ENCODE results near the gene HVCN1. TPM values are rescaled to one million over a fixed set of nuclear protein-coding genes. Genes with fewer than 3 reads are reported as not detected.
A peak's percentile ranks its signal among the peaks of the same experiment; 100 is the strongest.
"Not testable (repeated sequence)": the region's sequence is repeated elsewhere in the genome, so short reads cannot be mapped to it uniquely, and the experiment has no call there.

Gene HVCN1, protein sequence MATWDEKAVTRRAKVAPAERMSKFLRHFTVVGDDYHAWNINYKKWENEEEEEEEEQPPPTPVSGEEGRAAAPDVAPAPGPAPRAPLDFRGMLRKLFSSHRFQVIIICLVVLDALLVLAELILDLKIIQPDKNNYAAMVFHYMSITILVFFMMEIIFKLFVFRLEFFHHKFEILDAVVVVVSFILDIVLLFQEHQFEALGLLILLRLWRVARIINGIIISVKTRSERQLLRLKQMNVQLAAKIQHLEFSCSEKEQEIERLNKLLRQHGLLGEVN
- 1 to 10 TPM; 3.9 to 4.1 TPM for total RNA-seq
- 17.5 TPM for polyA plus RNA-seq (2013, experiment 1 of 2)
- 13.9 TPM for polyA plus RNA-seq (2013, experiment 2 of 2)
- total RNA-seq, result 0.85 to 35.0 (median 5.9) reads per million in 172 experiments

- Histone ChIP-seq H3K27ac (ENCODE audit: low read depth in 1 of 2, low read length in 2 of 2) (peak within 1 kb of the TSS; percentile 44 to 50), H3K36me3 (ENCODE audit: insufficient read depth, low read length) (peaks cover 3% of the 10 kb centered on the region), H3K9me3 (ENCODE audit: control insufficient read depth in 1 of 2, insufficient read depth in 1 of 2, low read length in 2 of 2) (no peaks in the 10 kb centered on the region), H3K4me1 (ENCODE audit: insufficient read depth, low read length) (peaks cover 32% of the 10 kb centered on the region), H3K4me3 (ENCODE audit: low read length) (peak within 1 kb of the TSS; percentile 76), H3K27me3 (ENCODE audit: control insufficient read depth in 1 of 2, insufficient read depth in 2 of 2, low read length in 2 of 2) (no peaks in the 10 kb centered on the region)
- Mint-ChIP-seq H3K36me3 (ENCODE audit: low read depth) (peaks cover 39% of the 10 kb centered on the region), H3K27me3 (no peaks in the 10 kb centered on the region), H3K4me1 (ENCODE audit: low read depth) (peaks cover 57% of the 10 kb centered on the region), H3K4me3 (peak within 1 kb of the TSS; percentile 90), H3K9me3 (no peaks in the 10 kb centered on the region), H3K27ac (peak within 1 kb of the TSS; percentile 74)
- TF ChIP-seq, protein P1, sequence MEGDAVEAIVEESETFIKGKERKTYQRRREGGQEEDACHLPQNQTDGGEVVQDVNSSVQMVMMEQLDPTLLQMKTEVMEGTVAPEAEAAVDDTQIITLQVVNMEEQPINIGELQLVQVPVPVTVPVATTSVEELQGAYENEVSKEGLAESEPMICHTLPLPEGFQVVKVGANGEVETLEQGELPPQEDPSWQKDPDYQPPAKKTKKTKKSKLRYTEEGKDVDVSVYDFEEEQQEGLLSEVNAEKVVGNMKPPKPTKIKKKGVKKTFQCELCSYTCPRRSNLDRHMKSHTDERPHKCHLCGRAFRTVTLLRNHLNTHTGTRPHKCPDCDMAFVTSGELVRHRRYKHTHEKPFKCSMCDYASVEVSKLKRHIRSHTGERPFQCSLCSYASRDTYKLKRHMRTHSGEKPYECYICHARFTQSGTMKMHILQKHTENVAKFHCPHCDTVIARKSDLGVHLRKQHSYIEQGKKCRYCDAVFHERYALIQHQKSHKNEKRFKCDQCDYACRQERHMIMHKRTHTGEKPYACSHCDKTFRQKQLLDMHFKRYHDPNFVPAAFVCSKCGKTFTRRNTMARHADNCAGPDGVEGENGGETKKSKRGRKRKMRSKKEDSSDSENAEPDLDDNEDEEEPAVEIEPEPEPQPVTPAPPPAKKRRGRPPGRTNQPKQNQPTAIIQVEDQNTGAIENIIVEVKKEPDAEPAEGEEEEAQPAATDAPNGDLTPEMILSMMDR (IDR thresholded peaks at IDR 0.05), result no peak
- ChIA-PET POLR2A (interaction anchor here (0.9 to 1.5 kb wide), 4 partner anchors 11 to 239 kb away, joined by 3 to 10 read pairs (median 4); partner anchors contain the start of genes ARPC3, FAM216A and GPN3), CTCF (interaction anchor here (1.8 kb wide), 1 partner anchor 239 kb away, joined by 4 read pairs; the partner anchor contains the start of gene ARPC3)
- intact Hi-C loops (cut with DNase I, micrococcal nuclease), result no loop called here
- peak in 11 of 14 experiments; percentile 14 to 63 (median 36) for DNase-seq
- ATAC-seq (ENCODE audit: poor library complexity), result peak; percentile 56
Measured at GRCh38 chr12:110688446-110689280, at the start of gene HVCN1. TSS of gene HVCN1 (minus strand) at chr12:110689115. CDS start at chr12:110683245, 5,870 bp downstream.

DNA sequence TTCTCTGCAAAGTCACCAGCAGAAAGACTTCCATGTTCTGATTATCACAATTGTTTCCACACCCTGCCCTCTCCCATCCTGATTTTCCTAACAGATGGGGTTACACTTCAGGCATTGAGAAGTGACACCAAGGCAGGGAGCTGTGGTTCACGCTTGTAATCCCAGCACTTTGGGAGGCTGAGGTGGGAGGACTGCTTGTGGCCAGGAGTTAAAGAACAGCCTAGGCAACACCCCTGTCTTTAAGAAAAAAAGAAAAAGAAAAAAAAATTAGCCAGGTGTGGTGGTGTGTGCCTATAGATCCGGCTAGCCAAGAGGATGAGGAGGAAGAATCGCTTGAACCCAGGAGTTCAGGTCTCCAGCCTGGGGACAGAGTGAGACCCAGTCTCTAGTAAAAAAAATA lies 48.6 kb upstream of the HVCN1 start:
- Mint-ChIP-seq H3K36me3 (ENCODE audit: low read depth) (peaks cover 65% of the 10 kb centered on the region), H3K27ac (peak overlapping the region; percentile 98), H3K9me3 (no peaks in the 10 kb centered on the region), H3K4me1 (ENCODE audit: low read depth) (peaks cover 85% of the 10 kb centered on the region), H3K27me3 (no peaks in the 10 kb centered on the region), H3K4me3 (peak overlapping the region; percentile 89)
- no peak for ATAC-seq (ENCODE audit: poor library complexity)
- intact Hi-C loops (cut with DNase I, micrococcal nuclease), result loop anchor here (5.0 to 10.0 kb wide), 3 partner anchors 87 to 235 kb away; partner anchors contain the start of genes RAD9B (in 1 of the 2) and VPS29 (in 1 of the 2)
- POLR2A ChIA-PET, result no interaction called here
- no peak for DNase-seq
- TF ChIP-seq, protein P1 (IDR thresholded peaks at IDR 0.05), result no peak
- Histone ChIP-seq H3K4me3 (ENCODE audit: low read length) (no peak overlapping the region), H3K4me1 (ENCODE audit: insufficient read depth, low read length) (peaks cover 58% of the 10 kb centered on the region), H3K36me3 (ENCODE audit: insufficient read depth, low read length) (peaks cover 22% of the 10 kb centered on the region), H3K9me3 (ENCODE audit: control insufficient read depth in 1 of 2, insufficient read depth in 1 of 2, low read length in 2 of 2) (no peaks in the 10 kb centered on the region), H3K27me3 (ENCODE audit: control insufficient read depth in 1 of 2, insufficient read depth in 2 of 2, low read length in 2 of 2) (no peaks in the 10 kb centered on the region), H3K27ac (ENCODE audit: low read depth in 1 of 2, low read length in 2 of 2) (no peak overlapping the region)
- CTCF ChIA-PET, result no interaction called here

- peak in 1 of 14 experiments; percentile 31 for DNase-seq
- H3K27ac ChIP-seq (ENCODE audit: low read depth in 1 of 2, low read length in 2 of 2); H3K4me3 ChIP-seq (ENCODE audit: low read length); H3K27me3 ChIP-seq (ENCODE audit: control insufficient read depth in 1 of 2, insufficient read depth in 2 of 2, low read length in 2 of 2); H3K9me3 ChIP-seq (ENCODE audit: control insufficient read depth in 1 of 2, insufficient read depth in 1 of 2, low read length in 2 of 2); ATAC-seq (ENCODE audit: poor library complexity); H3K27me3 Mint-ChIP-seq; CTCF ChIA-PET; H3K9me3 Mint-ChIP-seq: not testable (repeated sequence)
- H3K36me3 ChIP-seq (ENCODE audit: insufficient read depth, low read length), result peaks cover 23% of the 10 kb centered on the region
- H3K36me3 Mint-ChIP-seq (ENCODE audit: low read depth), result peaks cover 69% of the 10 kb centered on the region
- POLR2A ChIA-PET, result interaction anchor here (0.6 kb wide), 1 partner anchor 452 kb away, joined by 4 read pairs; no protein-coding TSS in a partner anchor
- H3K4me1 Mint-ChIP-seq (ENCODE audit: low read depth), result peaks cover 90% of the 10 kb centered on the region
- peak overlapping the region; percentile 59 for H3K4me3 Mint-ChIP-seq
- intact Hi-C loops (cut with DNase I, micrococcal nuclease), result loop anchor here (5.0 to 10.0 kb wide), 3 partner anchors 88 to 235 kb away; partner anchors contain the start of genes RAD9B (in 1 of the 2) and VPS29 (in 1 of the 2)
- peaks cover 60% of the 10 kb centered on the region for H3K4me1 ChIP-seq (ENCODE audit: insufficient read depth, low read length)
- H3K27ac Mint-ChIP-seq, result peak overlapping the region; percentile 98
Measured at GRCh38 chr12:110737016-110737415, 48.1 kb upstream of the HVCN1 start.
